ENCODE results near the gene EIF2D. TPM values are rescaled to one million over a fixed set of nuclear protein-coding genes. Genes with fewer than 3 reads are reported as not detected.
A peak's percentile ranks its signal among the peaks of the same experiment; 100 is the strongest.
"Not testable (repeated sequence)": the region's sequence is repeated elsewhere in the genome, so short reads cannot be mapped to it uniquely, and the experiment has no call there.

Gene EIF2D
- total RNA-seq, 1 donor from 2014 or later = 12.5 TPM

GRCh38 chr1:206586501-206587445 is 25.5 kb downstream of the EIF2D start:
- no peak for DNase-seq

DNA sequence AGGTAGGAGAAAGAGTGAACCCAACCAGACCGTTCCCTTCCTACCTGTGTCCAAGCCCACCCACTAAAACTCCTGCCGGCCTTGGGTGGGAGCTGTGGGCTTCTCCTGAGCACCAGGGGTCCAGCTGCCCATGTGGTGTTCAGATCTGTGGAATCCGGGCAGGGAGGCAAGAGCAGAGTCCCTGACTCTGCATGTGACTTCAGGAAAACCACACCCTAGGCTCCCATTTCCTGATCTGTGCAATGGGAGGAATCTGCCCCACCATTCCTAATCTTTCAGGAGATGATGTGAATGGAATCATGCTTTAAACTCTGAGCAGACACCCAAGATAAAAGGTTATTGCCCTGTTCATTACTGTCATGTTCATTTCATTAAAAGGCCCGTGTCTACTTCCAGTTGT is 27.6 kb downstream of the EIF2D start:
- DNase-seq = no peak

DNA sequence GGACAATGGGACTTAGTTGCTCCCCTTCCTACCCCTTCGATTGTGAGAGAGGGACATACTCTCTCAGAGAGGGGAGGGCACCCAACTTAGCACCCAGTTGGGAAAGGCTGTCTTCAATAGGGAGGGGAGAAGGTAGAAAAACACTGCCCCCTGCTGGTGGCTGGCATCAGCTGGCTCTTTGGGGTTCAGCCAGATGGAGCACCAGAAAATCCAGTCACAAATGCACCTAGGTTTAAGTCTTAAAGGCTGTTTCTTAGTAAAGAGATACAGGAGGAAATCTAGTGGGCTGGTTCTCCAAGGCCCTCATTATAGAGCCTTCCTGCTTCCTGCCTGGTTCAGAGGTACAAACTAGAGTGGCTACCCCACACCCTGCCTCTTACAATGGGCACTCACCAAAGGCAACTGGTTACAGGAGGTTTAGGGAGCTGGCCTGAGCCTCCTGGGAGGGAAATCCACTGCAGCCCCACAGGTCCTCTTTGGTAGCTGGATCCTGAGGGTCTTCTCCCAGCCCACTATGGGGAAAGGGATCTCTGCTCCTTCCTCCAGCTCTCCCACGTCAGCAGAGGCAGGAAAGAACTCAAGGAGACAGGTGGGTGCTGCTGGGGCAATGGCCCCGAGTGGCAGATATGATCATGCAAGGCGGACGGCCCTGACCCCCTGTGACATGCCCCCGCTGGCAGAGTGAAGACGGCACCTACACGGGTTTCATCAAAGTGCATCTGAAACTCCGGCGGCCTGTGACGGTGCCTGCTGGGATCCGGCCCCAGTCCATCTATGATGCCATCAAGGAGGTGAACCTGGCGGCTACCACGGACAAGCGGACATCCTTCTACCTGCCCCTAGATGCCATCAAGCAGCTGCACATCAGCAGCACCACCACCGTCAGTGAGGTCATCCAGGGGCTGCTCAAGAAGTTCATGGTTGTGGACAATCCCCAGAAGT is 28.3 kb downstream of the EIF2D start:
- DNase-seq = peak; percentile 55

- no peak for DNase-seq
Observed at GRCh38 chr1:206582971-206583706, 29.1 kb downstream of the EIF2D start.

- no peak for DNase-seq
Observed at GRCh38 chr1:206582537-206582936, 29.7 kb downstream of the EIF2D start.

DNA sequence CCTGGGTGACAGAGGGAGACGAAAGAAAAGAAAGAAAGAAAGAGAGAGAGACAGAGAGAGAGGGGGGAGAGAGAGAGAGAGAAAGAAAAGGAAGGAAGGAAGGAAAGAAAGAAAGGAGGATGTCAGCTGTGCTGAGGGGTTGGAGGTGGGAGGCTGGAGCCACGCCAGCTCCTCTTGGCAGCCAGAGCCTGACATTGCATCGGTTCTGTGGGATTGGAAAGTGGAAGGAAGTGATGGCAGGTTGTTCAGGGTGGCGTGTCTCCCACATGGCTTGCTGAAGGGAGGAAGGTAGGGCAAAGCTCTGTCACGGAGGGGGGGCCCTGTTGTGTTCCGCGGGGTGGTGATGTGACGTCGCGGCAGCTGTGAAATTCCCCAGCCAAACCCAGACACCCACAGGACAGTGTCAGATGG is 30.7 kb downstream of the EIF2D start:
- no peak for DNase-seq

DNA sequence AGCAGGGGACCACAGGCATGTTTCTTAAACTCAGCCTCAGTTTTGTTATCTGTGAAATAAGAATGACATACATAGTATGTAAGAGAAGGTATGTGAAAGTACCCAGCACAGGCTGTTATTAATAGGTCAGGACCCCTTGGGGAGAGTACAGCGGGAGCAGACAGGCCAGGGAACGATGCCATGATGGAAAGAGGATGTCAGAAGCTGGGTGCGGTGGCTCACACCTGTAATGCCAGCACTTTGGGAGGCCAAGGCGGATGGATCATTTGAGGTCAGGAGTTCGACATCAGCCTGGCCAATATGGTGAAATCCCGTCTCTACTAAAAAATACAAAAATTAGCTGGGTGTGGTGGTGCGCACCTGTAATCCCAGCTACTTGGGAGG is 31.2 kb downstream of the EIF2D start:
- not testable (repeated sequence) for DNase-seq

DNA sequence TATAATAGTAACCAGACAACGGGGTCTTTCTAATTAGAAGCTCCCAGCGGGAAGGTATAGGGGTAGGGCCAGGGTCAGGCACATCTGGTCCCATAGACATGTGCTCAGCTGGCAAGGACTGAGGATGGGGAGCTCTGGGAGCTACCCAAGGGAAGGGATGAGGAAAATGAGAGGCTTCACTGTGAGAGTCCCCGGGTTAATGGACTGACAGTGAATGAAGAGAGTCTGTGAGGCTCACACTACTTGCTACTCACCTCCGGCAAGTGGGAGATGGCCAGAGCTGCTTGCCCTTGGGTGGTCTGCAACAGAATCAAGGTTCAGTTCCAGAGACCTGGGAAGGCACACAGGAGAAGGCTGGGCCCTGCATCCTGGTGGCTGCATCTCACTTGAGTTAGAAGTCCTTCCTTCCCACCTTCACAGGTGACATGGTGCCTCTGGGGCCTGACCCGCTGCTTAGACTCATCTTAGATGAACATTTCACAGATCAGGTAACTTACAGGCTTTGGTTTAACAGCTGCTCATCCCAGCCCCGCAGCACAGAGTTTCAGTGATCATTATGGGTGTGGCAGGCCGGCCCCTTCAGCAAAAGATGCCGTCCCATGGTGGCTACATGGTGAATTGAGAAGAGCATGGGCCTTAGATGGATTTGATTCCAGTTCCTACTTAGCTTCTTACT is 31.7 kb downstream of the EIF2D start:
- DNase-seq = no peak

DNA sequence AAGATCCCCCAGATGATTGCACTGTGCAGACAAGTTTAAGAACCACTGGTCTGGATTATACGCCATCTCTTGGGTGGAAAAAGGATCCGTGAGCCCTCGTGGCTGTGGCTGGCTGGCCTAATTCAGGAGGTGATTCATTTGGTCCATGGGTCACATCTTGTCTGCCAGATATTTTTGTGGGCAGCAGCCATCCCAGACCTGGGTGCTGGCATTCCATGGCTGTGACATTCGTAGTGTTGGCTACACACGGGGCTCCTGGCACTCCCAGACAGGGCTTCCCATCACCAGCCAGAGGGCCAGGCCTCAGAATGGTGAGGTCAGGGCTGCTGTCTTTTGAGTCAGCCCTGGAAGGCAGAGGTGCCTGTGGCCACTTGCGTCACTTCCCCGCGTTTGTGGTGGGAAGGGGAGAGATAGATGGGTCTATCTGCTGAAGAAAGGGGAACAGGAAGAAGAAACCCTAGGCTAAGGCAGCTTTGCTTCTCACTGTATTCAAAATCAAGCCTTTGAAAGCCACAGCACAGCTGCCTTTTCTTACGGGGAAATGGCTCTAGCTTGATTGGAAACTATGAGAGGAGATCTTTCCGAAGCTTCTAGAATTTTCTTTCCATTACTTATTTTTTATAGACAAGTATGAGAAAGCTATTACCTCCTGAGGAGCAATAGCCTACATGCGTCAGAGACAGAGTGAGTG is 32.4 kb downstream of the EIF2D start:
- DNase-seq = peak; percentile 25

- no peak for DNase-seq
Observed at GRCh38 chr1:206578978-206579374, 33.3 kb downstream of the EIF2D start.

DNA sequence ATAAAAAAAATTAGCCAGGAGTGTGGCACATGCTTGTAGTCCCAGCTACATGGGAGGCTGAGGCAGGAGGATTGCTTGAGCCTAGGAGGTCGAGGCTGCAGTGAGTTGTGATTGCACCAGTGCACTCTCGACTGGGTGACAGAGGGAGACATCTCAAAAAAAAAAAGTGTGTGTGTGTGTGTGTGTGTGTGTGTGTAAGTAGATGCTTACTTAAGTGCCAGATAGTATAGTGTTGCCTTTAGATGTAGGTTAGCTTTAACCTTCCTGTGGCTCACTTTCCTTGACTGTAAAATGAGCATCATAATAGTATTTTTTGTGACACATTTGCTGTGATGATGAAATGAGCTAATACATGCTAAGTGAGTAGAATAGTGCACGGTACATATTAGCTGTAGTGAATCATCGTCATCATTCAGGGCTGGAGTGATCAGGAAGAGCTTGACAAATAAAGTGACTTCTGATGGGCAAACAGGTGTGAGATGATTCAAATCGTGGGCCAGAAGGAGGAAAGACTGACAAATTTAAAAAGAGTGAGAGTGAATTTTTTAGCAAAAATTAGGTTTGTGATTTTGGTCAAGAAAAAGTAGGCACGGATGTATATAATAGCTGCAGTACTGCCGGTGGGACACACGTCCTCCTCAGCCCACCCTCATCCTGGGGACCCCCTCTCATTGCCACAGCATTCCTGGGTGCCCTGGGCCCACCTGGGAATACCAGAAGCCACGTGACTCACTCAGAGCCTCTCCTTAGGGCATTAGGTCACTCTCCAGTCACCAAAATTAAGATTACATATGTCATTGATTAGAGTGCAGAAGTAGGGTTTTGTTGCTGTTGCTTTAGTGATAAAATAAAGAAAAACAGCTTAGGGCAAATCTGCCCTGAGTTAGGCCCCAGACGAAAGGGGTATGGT is 33.9 kb downstream of the EIF2D start:
- DNase-seq = no peak

- no peak for DNase-seq
Observed at GRCh38 chr1:206577626-206578025, 34.6 kb downstream of the EIF2D start.

- DNase-seq = no peak
Observed at GRCh38 chr1:206575894-206576737, 36.1 kb downstream of the EIF2D start.

DNA sequence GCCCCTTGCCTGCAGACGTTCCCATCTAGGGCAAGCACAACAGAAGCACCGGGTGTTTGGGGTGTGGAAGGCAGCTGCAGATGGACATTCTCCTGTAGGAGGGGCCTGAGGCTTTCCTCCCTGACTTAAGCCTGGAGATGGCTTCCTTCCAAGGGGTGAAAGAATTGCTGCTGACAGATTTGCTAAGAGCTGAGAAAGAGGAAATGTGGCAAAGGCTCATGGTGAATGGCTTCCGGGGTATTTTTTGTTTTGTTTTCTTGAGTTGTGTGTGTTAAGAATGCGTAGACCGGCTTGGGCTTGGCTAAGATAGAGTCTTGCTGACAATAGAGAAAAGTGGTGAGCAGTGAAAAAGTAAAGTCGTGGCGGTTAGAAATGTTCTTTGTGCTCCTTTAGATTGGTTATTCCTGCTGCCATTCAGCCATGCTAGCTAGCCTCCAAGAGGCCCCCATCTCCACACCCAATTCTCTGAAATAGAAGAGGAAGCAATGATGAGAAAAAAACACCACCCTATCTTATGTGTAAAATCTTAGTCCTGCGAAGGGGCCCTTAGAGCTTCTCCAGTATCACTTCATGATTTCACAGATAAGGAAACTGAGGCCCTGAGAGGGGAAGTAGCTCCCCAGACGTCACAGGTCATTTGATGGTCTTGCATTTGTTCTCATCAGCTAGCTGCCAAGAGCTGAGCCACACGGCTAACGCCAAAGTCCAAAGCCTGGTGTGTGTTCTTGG is 36.9 kb downstream of the EIF2D start:
- no peak for DNase-seq

GRCh38 chr1:206573762-206574161 is 38.5 kb downstream of the EIF2D start:
- no peak for DNase-seq

DNA sequence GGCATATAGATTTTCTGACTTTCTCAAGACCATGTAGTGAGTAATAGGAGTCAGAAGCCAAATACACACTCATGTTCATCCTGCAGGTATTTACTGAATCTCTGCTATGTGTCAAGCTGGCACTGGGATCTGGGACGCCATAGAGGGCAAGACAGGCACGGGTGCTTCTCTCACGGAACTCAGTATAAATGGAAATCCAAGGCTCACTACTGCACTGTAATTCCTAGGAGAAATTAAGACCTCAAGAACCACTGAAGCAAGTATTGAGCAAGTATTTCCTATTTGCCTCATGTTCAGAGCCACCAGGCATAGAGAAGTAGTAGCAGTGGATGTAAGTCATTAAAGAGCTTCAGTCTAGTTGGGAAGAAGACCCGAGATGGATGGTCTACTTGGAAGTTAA is 38.9 kb downstream of the EIF2D start:
- no peak for DNase-seq

- no peak for DNase-seq
Observed at GRCh38 chr1:206572835-206573234, 39.4 kb downstream of the EIF2D start.

GRCh38 chr1:206570529-206570928 is 41.7 kb downstream of the EIF2D start:
- no peak for DNase-seq
